ENCODE results near the gene TMED6.

Gene TMED6

DNA sequence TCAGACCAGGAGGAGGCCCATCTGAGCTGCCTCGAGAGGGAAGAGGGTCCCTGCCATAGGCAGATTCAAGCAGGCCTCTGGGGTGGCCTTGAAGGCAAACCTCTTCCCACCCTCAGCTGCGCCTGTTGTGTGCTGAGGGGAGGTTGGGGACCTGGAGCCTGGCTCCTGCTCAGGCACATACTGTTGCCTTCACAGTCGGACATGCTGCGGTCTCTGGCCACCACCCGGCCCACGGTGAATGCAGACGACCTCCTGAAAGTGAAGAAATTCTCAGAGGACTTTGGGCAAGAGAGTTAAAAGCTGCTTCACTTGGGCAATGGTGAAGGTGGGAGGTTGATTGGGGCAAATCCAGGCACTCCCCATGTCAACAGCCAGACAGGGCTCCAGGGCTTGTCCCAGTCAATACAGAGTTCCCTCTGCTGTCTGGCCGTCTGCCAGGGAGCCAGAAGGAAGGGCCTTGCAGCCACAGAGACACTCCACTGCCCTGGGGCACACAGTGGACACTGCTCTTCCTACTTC, 27.5 kb downstream of the TMED6 start:
- TF ChIP-seq CTCF (IDR thresholded peaks at IDR 0.05) = no peak
- DNase-seq = no peak
- Mint-ChIP-seq H3K4me1 (peaks cover 51% of the 10 kb centered on the region), H3K9me3 (no peaks in the 10 kb centered on the region), H3K27me3 (ENCODE audit: low read depth, poor library complexity) (no peaks in the 10 kb centered on the region), H3K4me3 (no peak overlapping the region), H3K27ac (peak overlapping the region; percentile 77), H3K36me3 (ENCODE audit: low read depth) (peaks cover 59% of the 10 kb centered on the region)

GRCh38 chr16:69323415-69323814, 28.2 kb downstream of the TMED6 start:
- H3K4me3 Mint-ChIP-seq = no peak overlapping the region
- no peaks in the 10 kb centered on the region for H3K9me3 Mint-ChIP-seq
- H3K36me3 Mint-ChIP-seq (ENCODE audit: low read depth) = peaks cover 61% of the 10 kb centered on the region
- H3K27ac Mint-ChIP-seq = no peak overlapping the region
- TF ChIP-seq CTCF (IDR thresholded peaks at IDR 0.05) = no peak
- no peaks in the 10 kb centered on the region for H3K27me3 Mint-ChIP-seq (ENCODE audit: low read depth, poor library complexity)
- no peak for DNase-seq
- H3K4me1 Mint-ChIP-seq = peaks cover 45% of the 10 kb centered on the region

DNA sequence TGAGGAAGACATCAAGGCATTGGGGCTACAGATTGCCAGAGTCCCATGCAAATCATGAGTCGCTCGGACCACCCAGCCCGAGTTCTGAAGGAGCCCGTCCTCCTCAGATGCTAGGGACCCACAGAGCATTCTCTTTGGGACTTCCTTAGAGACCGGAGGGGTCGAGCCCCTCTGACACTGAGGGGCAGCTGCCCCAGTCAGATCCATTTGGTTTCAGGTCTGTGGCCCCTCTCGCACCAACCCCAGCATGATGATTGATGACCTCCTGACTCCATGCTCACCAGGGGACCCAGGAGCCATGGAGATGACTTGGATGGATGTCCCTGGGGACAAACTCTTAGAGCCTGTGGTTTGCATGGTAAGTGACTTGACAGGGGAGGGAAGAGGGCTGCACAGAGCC, 29.2 kb downstream of the TMED6 start:
- Mint-ChIP-seq H3K36me3 (ENCODE audit: low read depth) (peaks cover 61% of the 10 kb centered on the region), H3K4me3 (no peak overlapping the region), H3K4me1 (peaks cover 41% of the 10 kb centered on the region), H3K27me3 (ENCODE audit: low read depth, poor library complexity) (no peaks in the 10 kb centered on the region), H3K9me3 (no peaks in the 10 kb centered on the region), H3K27ac (peak overlapping the region; percentile 85)
- TF ChIP-seq CTCF (IDR thresholded peaks at IDR 0.05) = no peak
- DNase-seq = no peak

GRCh38 chr16:69321080-69321479, 30.5 kb downstream of the TMED6 start:
- Mint-ChIP-seq H3K9me3 (no peaks in the 10 kb centered on the region), H3K4me1 (peaks cover 34% of the 10 kb centered on the region), H3K27me3 (ENCODE audit: low read depth, poor library complexity) (no peaks in the 10 kb centered on the region), H3K27ac (peak overlapping the region; percentile 85), H3K4me3 (no peak overlapping the region), H3K36me3 (ENCODE audit: low read depth) (peaks cover 60% of the 10 kb centered on the region)
- no peak for DNase-seq
- TF ChIP-seq CTCF (IDR thresholded peaks at IDR 0.05) = no peak

DNA sequence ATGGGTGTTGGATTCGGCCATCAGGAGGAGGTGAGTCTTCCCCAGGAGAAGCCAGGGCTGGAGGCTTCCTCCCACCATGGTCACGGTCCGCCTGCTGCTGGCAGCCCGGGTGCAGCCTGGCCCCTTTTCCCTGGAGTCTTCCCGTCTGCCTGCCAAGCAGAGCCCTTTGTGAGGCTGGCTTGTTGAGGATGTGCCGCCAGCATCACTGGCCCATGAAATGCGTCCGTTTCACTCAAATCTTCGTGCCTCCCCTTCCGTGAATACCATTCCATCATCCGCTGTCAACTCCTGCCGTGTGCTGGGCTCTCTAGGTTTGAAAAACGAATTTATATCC, 30.9 kb downstream of the TMED6 start:
- Mint-ChIP-seq H3K27ac (peak overlapping the region; percentile 77), H3K4me1 (peaks cover 30% of the 10 kb centered on the region), H3K27me3 (ENCODE audit: low read depth, poor library complexity) (no peaks in the 10 kb centered on the region), H3K4me3 (no peak overlapping the region), H3K36me3 (ENCODE audit: low read depth) (peaks cover 60% of the 10 kb centered on the region), H3K9me3 (no peaks in the 10 kb centered on the region)
- TF ChIP-seq CTCF (IDR thresholded peaks at IDR 0.05) = no peak
- no peak for DNase-seq

GRCh38 chr16:69319826-69320739, 31.5 kb downstream of the TMED6 start:
- TF ChIP-seq CTCF (IDR thresholded peaks at IDR 0.05) = no peak
- Mint-ChIP-seq H3K27ac (peak overlapping the region; percentile 98), H3K9me3 (no peaks in the 10 kb centered on the region), H3K4me3 (no peak overlapping the region), H3K36me3 (ENCODE audit: low read depth) (peaks cover 55% of the 10 kb centered on the region), H3K27me3 (ENCODE audit: low read depth, poor library complexity) (no peaks in the 10 kb centered on the region), H3K4me1 (peaks cover 29% of the 10 kb centered on the region)
- no peak for DNase-seq

Measured in nephron progenitor cell (in vitro differentiated cells).